Esophagus squamous epithelium (tissue), 4 donors: Measurements from ENCODE around the gene CROCC2.
"Not testable (repeated sequence)": the region's sequence is repeated elsewhere in the genome, so short reads cannot be mapped to it uniquely, and the experiment has no call there.

Source experiments
- CTCF ChIP-seq, 6 experiments: fragments of 450-650 bp in 4 of 6; fragments of 200-600 bp in 2 of 6; sonication (generic) in 2 of 6; IDR thresholded peaks; one replicate each; pipeline ENCODE4 v1.5.1; 2016 to 2019; ENCODE audit warnings: antibody characterized with exemption in 6 of 6, mild to moderate bottlenecking in 4 of 6, moderate library complexity in 4 of 6
- POLR2A ChIP-seq, 4 donors: fragments of 450-650 bp; IDR thresholded peaks; one replicate each; pipeline ENCODE4 v1.6.1; 2017; ENCODE audit warnings: antibody characterized with exemption in 4 of 4, mild to moderate bottlenecking in 4 of 4, moderate library complexity in 3 of 4

- not testable (repeated sequence) for TF ChIP-seq CTCF, POLR2A (IDR thresholded peaks at IDR 0.05)
Observed at GRCh38 chr2:240975903-240976302, 69.8 kb downstream of the CROCC2 start.
